ENCODE data around the gene LYPLA2. TPM values are rescaled to one million over a fixed set of nuclear protein-coding genes. Genes with fewer than 3 reads are reported as not detected.

Gene LYPLA2
- total RNA-seq, 1 donor from 2014 or later, result 44.2 TPM

- H3K4me1 ChIP-seq, result peaks cover 43% of the 10 kb centered on the region
- H3K36me3 ChIP-seq, result peaks cover 55% of the 10 kb centered on the region
- ATAC-seq, result no peak
- intact Hi-C loops (cut with DNase I), result no loop called here
- H3K27ac ChIP-seq, result no peak overlapping the region
- no peak overlapping the region for H3K4me3 ChIP-seq
- TF ChIP-seq CTCF (IDR thresholded peaks at IDR 0.05), result no peak
- no peaks in the 10 kb centered on the region for H3K27me3 ChIP-seq (ENCODE audit: low read depth)
- no peak for DNase-seq
- no peaks in the 10 kb centered on the region for H3K9me3 ChIP-seq
These were observed 6.8 kb downstream of the LYPLA2 start for GRCh38 chr1:23797478-23798448.

GRCh38 chr1:23798662-23799142, 7.8 kb downstream of the LYPLA2 start:
- intact Hi-C loops (cut with DNase I), result no loop called here
- Histone ChIP-seq H3K27me3 (ENCODE audit: low read depth) (no peaks in the 10 kb centered on the region), H3K9me3 (no peaks in the 10 kb centered on the region), H3K4me3 (peak overlapping the region; percentile 94), H3K4me1 (peaks cover 34% of the 10 kb centered on the region), H3K36me3 (peaks cover 48% of the 10 kb centered on the region), H3K27ac (peak overlapping the region; percentile 99)
- no peak for TF ChIP-seq CTCF (IDR thresholded peaks at IDR 0.05)
- DNase-seq (no peak), ATAC-seq (no peak)

GRCh38 chr1:23799255-23799569, 8.3 kb downstream of the LYPLA2 start:
- H3K27ac ChIP-seq, result peak overlapping the region; percentile 99
- no peaks in the 10 kb centered on the region for H3K27me3 ChIP-seq (ENCODE audit: low read depth)
- peaks cover 52% of the 10 kb centered on the region for H3K36me3 ChIP-seq
- DNase-seq, result no peak
- H3K4me1 ChIP-seq, result peaks cover 34% of the 10 kb centered on the region
- H3K4me3 ChIP-seq, result peak overlapping the region; percentile 94
- H3K9me3 ChIP-seq, result no peaks in the 10 kb centered on the region
- ATAC-seq, result no peak
- intact Hi-C loops (cut with DNase I), result no loop called here
- no peak for TF ChIP-seq CTCF (IDR thresholded peaks at IDR 0.05)

- DNase-seq, result peak; percentile 91
- no peak for TF ChIP-seq CTCF (IDR thresholded peaks at IDR 0.05)
- Histone ChIP-seq H3K4me1 (peaks cover 34% of the 10 kb centered on the region), H3K36me3 (peaks cover 49% of the 10 kb centered on the region), H3K27ac (peak overlapping the region; percentile 99), H3K27me3 (ENCODE audit: low read depth) (no peaks in the 10 kb centered on the region), H3K4me3 (peak overlapping the region; percentile 94), H3K9me3 (no peaks in the 10 kb centered on the region)
- peak; percentile 74 to 78 for ATAC-seq
- intact Hi-C loops (cut with DNase I), result no loop called here
These were observed 8.8 kb downstream of the LYPLA2 start for GRCh38 chr1:23799570-23800399.
